Activated CD8-positive, alpha-beta T cell treated with anti-CD3 and anti-CD28 coated beads, Interleukin-2, amount 10 ng/mL, durations not matched to agents 7 days and 5 days (primary cell): ENCODE measurements around the gene GFOD2. TPM values are rescaled to one million over a fixed set of nuclear protein-coding genes. Genes with fewer than 3 reads are reported as not detected.
A peak's percentile ranks its signal among the peaks of the same experiment; 100 is the strongest.

Source experiments
- ATAC-seq: fragments of 150-1000 bp; cut with Tn5 transposase; one replicate; pipeline ENCODE4 v1.10.0; 2021; ENCODE audit warnings: moderate library complexity
- CTCF ChIA-PET: fragments of 350-600 bp; sonication (Branson Sonifier 250); formaldehyde crosslinking; loops from one replicate; lab custom pipeline; 2021; ENCODE audit warnings: antibody characterized with exemption; lab: Charles Lee
- POLR2A ChIA-PET: fragments of 350-600 bp; sonication (Branson Sonifier 250); formaldehyde crosslinking; loops from one replicate; lab custom pipeline; 2021; ENCODE audit warnings: antibody characterized with exemption; lab: Charles Lee
- DNase-seq: peaks from one replicate; pipeline ENCODE4 v3.0.0-alpha.2; 2020
- H3K27ac Mint-ChIP-seq: one replicate; pipeline ENCODE4 v1.8.0; 2021; ENCODE audit warnings: mild to moderate bottlenecking, mixed read lengths
- H3K27me3 Mint-ChIP-seq: one replicate; pipeline ENCODE4 v1.8.0; 2021; ENCODE audit warnings: low read depth, mixed read lengths
- H3K36me3 Mint-ChIP-seq: one replicate; pipeline ENCODE4 v1.8.0; 2021; ENCODE audit warnings: low read depth, mixed read lengths
- H3K4me1 Mint-ChIP-seq: one replicate; pipeline ENCODE4 v1.8.0; 2021; ENCODE audit warnings: low read depth, mixed read lengths
- H3K4me3 Mint-ChIP-seq: one replicate; pipeline ENCODE4 v1.8.0; 2021; ENCODE audit warnings: mild to moderate bottlenecking, mixed read lengths
- H3K9me3 Mint-ChIP-seq: one replicate; pipeline ENCODE4 v1.8.0; 2022; ENCODE audit warnings: mixed read lengths; ENCODE audit not compliant: insufficient read depth
- total RNA-seq, 2 experiments: library from RNA; stranded (reverse); gene quantifications; one replicate each; pipeline ENCODE4 v1.2.3, GENCODE V29; 2021

Gene GFOD2
- 10 to 100 TPM; 12.5 to 14.0 TPM for total RNA-seq

- Mint-ChIP-seq H3K36me3 (peaks cover 7% of the 10 kb centered on the region), H3K4me1 (peaks cover 31% of the 10 kb centered on the region), H3K9me3 (no peaks in the 10 kb centered on the region), H3K27ac (peak within 1 kb of the TSS; percentile 99), H3K27me3 (no peaks in the 10 kb centered on the region), H3K4me3 (peak within 1 kb of the TSS; percentile 99)
- ChIA-PET POLR2A (interaction anchor here (0.5 to 2.3 kb wide), 21 partner anchors 10 to 375 kb away, joined by 3 to 10 read pairs (median 4); partner anchors contain the start of genes ATP6V0D1, RANBP10 and TSNAXIP1), CTCF (interaction anchor here (0.8 to 2.1 kb wide), 18 partner anchors 13 to 273 kb away, joined by 3 to 13 read pairs (median 4); partner anchors contain the start of genes CARMIL2, CTCF, RANBP10 and TSNAXIP1)
- DNase-seq, result peak; percentile 98
- ATAC-seq, result peak; percentile 92
Observed at GRCh38 chr16:67719048-67719777, at the start of gene GFOD2. GFOD2 (minus strand) TSS chr16:67719316; CDS start chr16:67685715, 33,601 bp downstream.

- POLR2A ChIA-PET, result no interaction called here
- H3K27me3 Mint-ChIP-seq, result no peaks in the 10 kb centered on the region
- H3K27ac Mint-ChIP-seq, result no peak overlapping the region
- no peaks in the 10 kb centered on the region for H3K9me3 Mint-ChIP-seq
- no peak overlapping the region for H3K4me3 Mint-ChIP-seq
- H3K36me3 Mint-ChIP-seq, result peaks cover 17% of the 10 kb centered on the region
- H3K4me1 Mint-ChIP-seq, result no peaks in the 10 kb centered on the region
- CTCF ChIA-PET, result interaction anchor here (0.6 to 1.1 kb wide), 2 partner anchors 48 to 49 kb away, joined by 3 read pairs; no protein-coding TSS in a partner anchor
- ATAC-seq (no peak), DNase-seq (no peak)
Observed at GRCh38 chr16:67767953-67768352, 48.8 kb upstream of the GFOD2 start.

GRCh38 chr16:67766291-67766690, 47.2 kb upstream of the GFOD2 start:
- POLR2A ChIA-PET, result interaction anchor here (0.6 to 0.7 kb wide), 2 partner anchors 40 to 278 kb away, joined by 3 read pairs; partner anchors contain the start of genes RANBP10 and TSNAXIP1
- DNase-seq (no peak), ATAC-seq (no peak)
- H3K9me3 Mint-ChIP-seq, result no peaks in the 10 kb centered on the region
- no peak overlapping the region for H3K27ac Mint-ChIP-seq
- H3K4me1 Mint-ChIP-seq, result peaks cover under 1% of the 10 kb centered on the region
- H3K27me3 Mint-ChIP-seq, result no peaks in the 10 kb centered on the region
- H3K4me3 Mint-ChIP-seq, result no peak overlapping the region
- CTCF ChIA-PET, result no interaction called here
- H3K36me3 Mint-ChIP-seq, result peaks cover 6% of the 10 kb centered on the region

- CTCF ChIA-PET, result no interaction called here
- Mint-ChIP-seq H3K27me3 (no peaks in the 10 kb centered on the region), H3K4me1 (peaks cover 14% of the 10 kb centered on the region)
Observed at GRCh38 chr16:67764158-67764667, 45.1 kb upstream of the GFOD2 start.

GRCh38 chr16:67763066-67763465, 44.0 kb upstream of the GFOD2 start:
- no peak for DNase-seq
- H3K4me3 Mint-ChIP-seq, result no peak overlapping the region
- POLR2A ChIA-PET, result no interaction called here
- CTCF ChIA-PET, result no interaction called here
- peaks cover 14% of the 10 kb centered on the region for H3K4me1 Mint-ChIP-seq
- no peak overlapping the region for H3K27ac Mint-ChIP-seq
- peaks cover 6% of the 10 kb centered on the region for H3K36me3 Mint-ChIP-seq
- no peaks in the 10 kb centered on the region for H3K27me3 Mint-ChIP-seq
- no peak for ATAC-seq
- H3K9me3 Mint-ChIP-seq, result no peaks in the 10 kb centered on the region

More at GRCh38 chr16:67764158-67764667, 45.1 kb upstream of the GFOD2 start:
- H3K36me3 Mint-ChIP-seq, result peaks cover 3% of the 10 kb centered on the region
- no peak overlapping the region for H3K4me3 Mint-ChIP-seq
- DNase-seq (no peak), ATAC-seq (no peak)
- no peaks in the 10 kb centered on the region for H3K9me3 Mint-ChIP-seq
- H3K27ac Mint-ChIP-seq, result no peak overlapping the region
- POLR2A ChIA-PET, result no interaction called here

GRCh38 chr16:67762385-67762784, 43.3 kb upstream of the GFOD2 start:
- Mint-ChIP-seq H3K27ac (no peak overlapping the region), H3K4me3 (no peak overlapping the region), H3K36me3 (peaks cover 6% of the 10 kb centered on the region), H3K9me3 (no peaks in the 10 kb centered on the region), H3K4me1 (peaks cover 14% of the 10 kb centered on the region), H3K27me3 (no peaks in the 10 kb centered on the region)
- POLR2A ChIA-PET, result no interaction called here
- CTCF ChIA-PET, result no interaction called here
- ATAC-seq (no peak), DNase-seq (no peak)

- Mint-ChIP-seq H3K36me3 (peaks cover 6% of the 10 kb centered on the region), H3K27ac (no peak overlapping the region), H3K4me3 (no peak overlapping the region), H3K9me3 (no peaks in the 10 kb centered on the region), H3K27me3 (no peaks in the 10 kb centered on the region), H3K4me1 (peaks cover 14% of the 10 kb centered on the region)
- POLR2A ChIA-PET, result no interaction called here
- CTCF ChIA-PET, result no interaction called here
- no peak for ATAC-seq
- DNase-seq, result no peak
Observed at GRCh38 chr16:67761924-67762323, 42.8 kb upstream of the GFOD2 start.

GRCh38 chr16:67760956-67761230, 41.8 kb upstream of the GFOD2 start:
- no peak for DNase-seq
- H3K27me3 Mint-ChIP-seq, result no peaks in the 10 kb centered on the region
- ChIA-PET POLR2A (no interaction called here), CTCF (interaction anchor here (0.7 to 1.6 kb wide), 4 partner anchors 9 to 152 kb away, joined by 3 to 7 read pairs (median 4); no protein-coding TSS in a partner anchor)
- H3K36me3 Mint-ChIP-seq, result peaks cover 6% of the 10 kb centered on the region
- H3K9me3 Mint-ChIP-seq, result no peaks in the 10 kb centered on the region
- no peak overlapping the region for H3K4me3 Mint-ChIP-seq
- no peak for ATAC-seq
- peaks cover 14% of the 10 kb centered on the region for H3K4me1 Mint-ChIP-seq
- peak overlapping the region; percentile 34 for H3K27ac Mint-ChIP-seq

GRCh38 chr16:67760206-67760955, 41.3 kb upstream of the GFOD2 start:
- Mint-ChIP-seq H3K36me3 (peaks cover 6% of the 10 kb centered on the region), H3K9me3 (no peaks in the 10 kb centered on the region), H3K4me1 (peaks cover 14% of the 10 kb centered on the region), H3K27me3 (no peaks in the 10 kb centered on the region), H3K27ac (peak overlapping the region; percentile 34), H3K4me3 (no peak overlapping the region)
- no peak for DNase-seq
- no peak for ATAC-seq
- ChIA-PET CTCF (interaction anchor here (0.7 to 1.6 kb wide), 4 partner anchors 10 to 152 kb away, joined by 3 to 7 read pairs (median 4); no protein-coding TSS in a partner anchor), POLR2A (interaction anchor here (0.5 to 0.9 kb wide), 2 partner anchors 41 to 138 kb away, joined by 3 read pairs; partner anchors contain the start of gene GFOD2)

GRCh38 chr16:67758966-67759365, 39.9 kb upstream of the GFOD2 start:
- Mint-ChIP-seq H3K27me3 (no peaks in the 10 kb centered on the region), H3K4me1 (peaks cover 14% of the 10 kb centered on the region), H3K4me3 (no peak overlapping the region), H3K9me3 (no peaks in the 10 kb centered on the region), H3K36me3 (peaks cover 6% of the 10 kb centered on the region), H3K27ac (peak overlapping the region; percentile 52)
- DNase-seq (no peak), ATAC-seq (no peak)
- CTCF ChIA-PET, result no interaction called here
- POLR2A ChIA-PET, result interaction anchor here (0.8 to 1.1 kb wide), 2 partner anchors 10 to 17 kb away, joined by 3 to 4 read pairs; no protein-coding TSS in a partner anchor

- H3K27ac Mint-ChIP-seq, result no peak overlapping the region
- no peak for ATAC-seq
- H3K9me3 Mint-ChIP-seq, result no peaks in the 10 kb centered on the region
- no peak for DNase-seq
- no peaks in the 10 kb centered on the region for H3K27me3 Mint-ChIP-seq
- ChIA-PET POLR2A (interaction anchor here (1.1 kb wide), 1 partner anchor 18 kb away, joined by 3 read pairs; no protein-coding TSS in a partner anchor), CTCF (interaction anchor here (0.9 kb wide), 1 partner anchor 59 kb away, joined by 3 read pairs; no protein-coding TSS in a partner anchor)
- no peak overlapping the region for H3K4me3 Mint-ChIP-seq
- peaks cover 6% of the 10 kb centered on the region for H3K36me3 Mint-ChIP-seq
- H3K4me1 Mint-ChIP-seq, result peaks cover 14% of the 10 kb centered on the region
Observed at GRCh38 chr16:67758006-67758405, 38.9 kb upstream of the GFOD2 start.
